Liver (tissue), 9 donors: Measurements from ENCODE around the gene KCNE3. TPM values are rescaled to one million over a fixed set of nuclear protein-coding genes. Genes with fewer than 3 reads are reported as not detected.

Experiments used
- DNase-seq: peaks from one replicate; pipeline ENCODE4 v3.0.0-alpha.2; 2017; ENCODE audit warnings: low spot score
- H3K27ac ChIP-seq, 2 donors: one replicate each; pipeline ENCODE4 v1.7.0; 2013; ENCODE audit warnings: inconsistent platforms in 2 of 2, low read length in 2 of 2, control low read depth in 1 of 2, low read depth in 1 of 2, mild to moderate bottlenecking in 1 of 2
- H3K27me3 ChIP-seq, 4 donors: one replicate each; pipeline versions ENCODE4 v1.6.1 to v1.7.0; 2013; ENCODE audit warnings: low read length in 3 of 4, inconsistent platforms in 1 of 4, mild to moderate bottlenecking in 1 of 4, moderate library complexity in 1 of 4; ENCODE audit not compliant: control insufficient read depth in 4 of 4, insufficient read depth in 4 of 4
- H3K36me3 ChIP-seq, 4 donors: one replicate each; pipeline versions ENCODE4 v1.6.1 to v1.7.0; 2013; ENCODE audit warnings: low read length in 3 of 4, mild to moderate bottlenecking in 3 of 4, low read depth in 1 of 4, moderate library complexity in 1 of 4; ENCODE audit not compliant: control insufficient read depth in 4 of 4, insufficient read depth in 3 of 4
- H3K4me1 ChIP-seq, 4 donors: one replicate each; pipeline versions ENCODE4 v1.6.1 to v1.7.0; 2013; ENCODE audit warnings: low read length in 3 of 4, mild to moderate bottlenecking in 3 of 4, moderate library complexity in 1 of 4; ENCODE audit not compliant: control insufficient read depth in 4 of 4, insufficient read depth in 4 of 4
- H3K4me3 ChIP-seq, 3 donors: one replicate each; pipeline versions ENCODE4 v1.6.1 to v1.7.0; 2013; ENCODE audit warnings: low read length in 3 of 3, control low read depth in 1 of 3, low read depth in 1 of 3, mild to moderate bottlenecking in 1 of 3
- H3K9ac ChIP-seq, 2 donors: one replicate each; pipeline ENCODE4 v1.7.0; 2013; ENCODE audit warnings: low read length in 2 of 2, mild to moderate bottlenecking in 2 of 2, moderate library complexity in 2 of 2, control low read depth in 1 of 2, low read depth in 1 of 2
- H3K9me3 ChIP-seq, 4 donors: one replicate each; pipeline versions ENCODE4 v1.6.1 to v1.7.0; 2013; ENCODE audit warnings: low read length in 3 of 4; ENCODE audit not compliant: control insufficient read depth in 4 of 4
- CTCF ChIP-seq: fragments of 150-350 bp; IDR thresholded peaks from 2 replicates; pipeline ENCODE4 v1.5.1; 2017; ENCODE audit warnings: improper control_type of control experiment, low read depth, low read length; ENCODE audit not compliant: missing input control
- EGR1 ChIP-seq, 2 donors: IDR thresholded peaks; 2 replicates each; pipeline ENCODE4 v1.6.1; 2016 to 2018; ENCODE audit warnings: antibody characterized with exemption in 2 of 2, low read depth in 2 of 2
- FOXA1 ChIP-seq: IDR thresholded peaks from 2 replicates; pipeline ENCODE4 v1.6.1; 2016; ENCODE audit warnings: antibody characterized with exemption
- GABPA ChIP-seq, 2 donors: IDR thresholded peaks in 1 of 2; conservative IDR thresholded peaks in 1 of 2; 2 replicates each; pipeline ENCODE4 v1.6.1; 2016; ENCODE audit warnings: antibody characterized with exemption in 2 of 2, mild to moderate bottlenecking in 1 of 2, moderate library complexity in 1 of 2
- HNF4A ChIP-seq, 2 donors: conservative IDR thresholded peaks; 2 replicates each; pipeline ENCODE4 v1.6.1; 2016; ENCODE audit warnings: antibody characterized with exemption in 2 of 2, mild to moderate bottlenecking in 2 of 2
- JUND ChIP-seq, 2 donors: IDR thresholded peaks; 2 replicates each; pipeline ENCODE4 v1.6.1; 2016; ENCODE audit warnings: antibody characterized with exemption in 2 of 2
- RAD21 ChIP-seq, 2 donors: IDR thresholded peaks; 2 replicates each; pipeline ENCODE4 v1.6.1; 2016; ENCODE audit warnings: antibody characterized with exemption in 2 of 2, mild to moderate bottlenecking in 2 of 2
- RXRA ChIP-seq, 2 donors: IDR thresholded peaks; 2 replicates each; pipeline ENCODE4 v1.6.1; 2017 to 2018; ENCODE audit warnings: antibody characterized with exemption in 2 of 2, mild to moderate bottlenecking in 1 of 2
- SP1 ChIP-seq: IDR thresholded peaks from 2 replicates; pipeline ENCODE4 v1.6.1; 2018; ENCODE audit warnings: antibody characterized with exemption, mild to moderate bottlenecking
- TAF1 ChIP-seq: conservative IDR thresholded peaks from 2 replicates; pipeline ENCODE4 v1.6.1; 2016; ENCODE audit warnings: antibody characterized with exemption, mild to moderate bottlenecking
- YY1 ChIP-seq: IDR thresholded peaks from 2 replicates; pipeline ENCODE4 v1.6.1; 2016; ENCODE audit warnings: antibody characterized with exemption, mild to moderate bottlenecking
- ZBTB33 ChIP-seq: IDR thresholded peaks from 2 replicates; pipeline ENCODE4 v1.6.1; 2016; ENCODE audit warnings: antibody characterized with exemption
- WGBS: extraction: QIAGEN DNeasy Blood & Tissue Kit; methylation state at CpG from one replicate; pipeline ENCODE4 v1.1.7; 2013; 5-methylcytosine and 5-hydroxymethylcytosine counted together
- polyA plus RNA-seq, 2 donors: library from polyadenylated mRNA; stranded (reverse) in 1 of 2; unstranded in 1 of 2; fragments of 200-250 nt in 1 of 2; fragments of >200 nt in 1 of 2; fragmentation: Nextera tagmentation in 1 of 2; extraction: Ambion mirVana in 1 of 2; gene quantifications; one replicate each; pipeline versions ENCODE4 v1.2.1 to v1.2.3, GENCODE V29; 2013 to 2015
- total RNA-seq, 2 donors: library from RNA; depleted of rRNA; stranded (reverse); fragments of >200 nt; gene quantifications; one replicate each; pipeline ENCODE4 v1.2.3, GENCODE V29; 2014
- TF ChIP-seq, protein P1 (sequence below): IDR thresholded peaks from 2 replicates; pipeline ENCODE4 v1.6.1; 2016; ENCODE audit warnings: antibody characterized with exemption, mild to moderate bottlenecking
- TF ChIP-seq, protein P2 (sequence below): IDR thresholded peaks from 2 replicates; pipeline ENCODE4 v1.6.1; 2016; ENCODE audit warnings: antibody characterized with exemption
- donor health status: healthy.
- donor health status: healthy.
- donor health status: healthy.
- donor health status: healthy.
- donor health status: healthy.

KCNE3 gene
- total and polyA plus RNA-seq, 4 donors = 1.4 to 22.9 (median 3.8) TPM

DNA sequence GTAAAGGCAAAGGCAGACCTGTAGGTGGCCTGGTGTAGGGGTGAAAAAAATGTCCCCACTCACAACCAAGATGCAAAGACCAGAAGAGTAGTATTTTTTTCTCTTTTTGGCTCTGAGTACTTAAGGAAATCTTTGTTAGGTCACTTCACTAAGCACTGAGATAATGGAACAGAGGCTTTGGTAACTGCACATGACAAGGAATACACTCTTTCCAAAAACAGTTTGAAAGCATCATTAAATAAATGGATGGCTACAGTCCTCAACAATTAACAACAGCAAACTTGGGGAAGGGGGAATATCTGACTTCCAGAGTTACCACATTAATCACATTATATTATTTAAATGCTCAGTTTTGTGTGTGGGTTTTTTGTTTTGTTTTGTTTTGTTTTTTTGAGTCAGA is 42.2 kb downstream of the KCNE3 start:
- H3K4me3 ChIP-seq = no peak overlapping the region
- no peak overlapping the region for H3K9ac ChIP-seq
- no peaks in the 10 kb centered on the region for H3K9me3 ChIP-seq
- DNase-seq = no peak
- no peaks in the 10 kb centered on the region for H3K27me3 ChIP-seq
- no peaks in the 10 kb centered on the region for H3K4me1 ChIP-seq
- H3K27ac ChIP-seq = no peak overlapping the region
- no peaks in the 10 kb centered on the region for H3K36me3 ChIP-seq
- TF ChIP-seq YY1 = no peak
- TF ChIP-seq JUND (IDR thresholded peaks at IDR 0.05) = no peak

DNA sequence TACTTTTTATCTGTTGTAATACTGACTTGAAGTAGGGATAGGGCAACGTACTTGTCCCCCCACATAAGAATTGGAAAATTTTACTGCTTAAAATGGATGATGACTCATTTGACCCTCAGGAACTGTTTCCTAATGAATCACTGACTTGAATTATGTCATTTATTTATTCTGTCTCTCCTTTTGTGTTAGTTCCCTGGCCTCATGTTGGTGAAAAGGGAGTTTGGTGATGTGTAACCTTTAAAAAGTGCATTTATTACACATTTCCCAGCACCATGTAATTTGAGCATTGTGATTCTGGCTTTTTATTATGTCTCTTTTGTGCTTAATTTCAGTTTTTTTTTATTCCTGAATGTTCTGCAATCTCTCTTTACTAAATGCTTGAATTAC is 48.8 kb downstream of the KCNE3 start:
- no peak overlapping the region for H3K4me3 ChIP-seq
- no peak for DNase-seq
- TF ChIP-seq RAD21 (IDR thresholded peaks at IDR 0.05) (no peak), GABPA (IDR thresholded peaks at IDR 0.05 in 1 of 2, conservative IDR thresholded peaks at IDR 0.05 in 1 of 2) (no peak), ZBTB33 (no peak), TAF1 (no peak), SP1 (no peak), EGR1 (IDR thresholded peaks at IDR 0.05; ENCODE audit: low read depth in 2 of 2) (no peak), CTCF (no peak), FOXA1 (no peak), YY1 (no peak), HNF4A (conservative IDR thresholded peaks at IDR 0.05) (no peak), RXRA (IDR thresholded peaks at IDR 0.05) (no peak)
- TF ChIP-seq, protein P1, sequence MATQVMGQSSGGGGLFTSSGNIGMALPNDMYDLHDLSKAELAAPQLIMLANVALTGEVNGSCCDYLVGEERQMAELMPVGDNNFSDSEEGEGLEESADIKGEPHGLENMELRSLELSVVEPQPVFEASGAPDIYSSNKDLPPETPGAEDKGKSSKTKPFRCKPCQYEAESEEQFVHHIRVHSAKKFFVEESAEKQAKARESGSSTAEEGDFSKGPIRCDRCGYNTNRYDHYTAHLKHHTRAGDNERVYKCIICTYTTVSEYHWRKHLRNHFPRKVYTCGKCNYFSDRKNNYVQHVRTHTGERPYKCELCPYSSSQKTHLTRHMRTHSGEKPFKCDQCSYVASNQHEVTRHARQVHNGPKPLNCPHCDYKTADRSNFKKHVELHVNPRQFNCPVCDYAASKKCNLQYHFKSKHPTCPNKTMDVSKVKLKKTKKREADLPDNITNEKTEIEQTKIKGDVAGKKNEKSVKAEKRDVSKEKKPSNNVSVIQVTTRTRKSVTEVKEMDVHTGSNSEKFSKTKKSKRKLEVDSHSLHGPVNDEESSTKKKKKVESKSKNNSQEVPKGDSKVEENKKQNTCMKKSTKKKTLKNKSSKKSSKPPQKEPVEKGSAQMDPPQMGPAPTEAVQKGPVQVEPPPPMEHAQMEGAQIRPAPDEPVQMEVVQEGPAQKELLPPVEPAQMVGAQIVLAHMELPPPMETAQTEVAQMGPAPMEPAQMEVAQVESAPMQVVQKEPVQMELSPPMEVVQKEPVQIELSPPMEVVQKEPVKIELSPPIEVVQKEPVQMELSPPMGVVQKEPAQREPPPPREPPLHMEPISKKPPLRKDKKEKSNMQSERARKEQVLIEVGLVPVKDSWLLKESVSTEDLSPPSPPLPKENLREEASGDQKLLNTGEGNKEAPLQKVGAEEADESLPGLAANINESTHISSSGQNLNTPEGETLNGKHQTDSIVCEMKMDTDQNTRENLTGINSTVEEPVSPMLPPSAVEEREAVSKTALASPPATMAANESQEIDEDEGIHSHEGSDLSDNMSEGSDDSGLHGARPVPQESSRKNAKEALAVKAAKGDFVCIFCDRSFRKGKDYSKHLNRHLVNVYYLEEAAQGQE = no peak
- TF ChIP-seq, protein P2, sequence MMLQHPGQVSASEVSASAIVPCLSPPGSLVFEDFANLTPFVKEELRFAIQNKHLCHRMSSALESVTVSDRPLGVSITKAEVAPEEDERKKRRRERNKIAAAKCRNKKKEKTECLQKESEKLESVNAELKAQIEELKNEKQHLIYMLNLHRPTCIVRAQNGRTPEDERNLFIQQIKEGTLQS = no peak
- no peak overlapping the region for H3K9ac ChIP-seq
- H3K4me1 ChIP-seq = no peaks in the 10 kb centered on the region
- no peaks in the 10 kb centered on the region for H3K9me3 ChIP-seq
- 81% methylated on average over 1 of the region's 1 CpG for WGBS
- H3K27ac ChIP-seq = no peak overlapping the region
- no peaks in the 10 kb centered on the region for H3K36me3 ChIP-seq
- H3K27me3 ChIP-seq = no peaks in the 10 kb centered on the region
